Motor neuron (in vitro differentiated cells): ENCODE results near the gene TOMM40. TPM values are rescaled to one million over a fixed set of nuclear protein-coding genes. Genes with fewer than 3 reads are reported as not detected.

Experiments used
- ATAC-seq, 8 experiments: fragments of 200-7000 bp; cut with Tn5 transposase; replicated peaks in 6 of 8; 2 replicates each; pipeline ENCODE4 v1.8.0; 2021; ENCODE audit warnings: mild to moderate bottlenecking in 8 of 8, moderate library complexity in 8 of 8
- H3K27ac ChIP-seq, 2 donors: fragments of 250-450 bp; sonication (Bioruptor Pico); 2 replicates each; pipeline ENCODE4 v1.9.0; 2021; ENCODE audit warnings: antibody characterized with exemption in 2 of 2, mild to moderate bottlenecking in 2 of 2, moderate library complexity in 1 of 2
- H3K4me1 ChIP-seq, 2 donors: fragments of 250-450 bp; sonication (Bioruptor Pico); replicated peaks in 1 of 2; 2 replicates each; pipeline ENCODE4 v1.6.1; 2021; ENCODE audit warnings: antibody characterized with exemption in 2 of 2, mild to moderate bottlenecking in 2 of 2, moderate library complexity in 1 of 2
- H3K4me3 ChIP-seq, 5 donors: fragments of 250-450 bp; sonication (Bioruptor Pico); 2 replicates each; pipeline ENCODE4 v1.9.0; 2021; ENCODE audit warnings: antibody characterized with exemption in 5 of 5, mild to moderate bottlenecking in 5 of 5, moderate library complexity in 4 of 5
- WGBS, 10 experiments: fragments of 450-650 bp; shearing (Covaris generic); methylation state at CpG; one replicate each; pipeline ENCODE4 v1.0.0; 2022; 5-methylcytosine and 5-hydroxymethylcytosine counted together
- in situ Hi-C, 9 experiments: fragments of 400-800 bp; cut with MboI; loops; one replicate each; pipeline ENCODE4 v1.15.0; 2021; ENCODE audit warnings: low sequenced_read_pairs in 9 of 9, low pct_unique_long_range_greater_than_20kb in 2 of 9; ENCODE audit not compliant: unreplicated experiment in 9 of 9
- total RNA-seq, 8 experiments: library from RNA; unstranded; fragments of 300-600 nt; gene quantifications; 2 replicates each; pipeline versions ENCODE4 v1.2.3 to v1.2.4, GENCODE V29; 2022

TOMM40 gene
- total RNA-seq, result 100 to 1,000 TPM in 1 of 8 experiments, 10 to 100 TPM in 7; 30.9 to 141 (median 58.9) TPM

- WGBS, 10 experiments, result 0% methylated on average over 1 to 6 of the region's 81 CpGs; no CpG with 5 or more reads in 6 of the 10 experiments
- peak within 1 kb of the TSS; percentile 71 to 89 (median 79) for H3K4me3 ChIP-seq
- in situ Hi-C loops, result no loop called here
- peak within 1 kb of the TSS; percentile 83 to 93 for H3K27ac ChIP-seq
- ATAC-seq, result peak in 6 of 8 experiments; percentile 72 to 78 (median 76)
- H3K4me1 ChIP-seq, result peaks cover 7 to 12% of the 10 kb centered on the region in 2 donors
Observed at GRCh38 chr19:44891016-44891882, at the start of gene TOMM40. Gene TOMM40, plus strand, starts transcription at chr19:44891254. Its CDS starts 162 bp downstream, at chr19:44891416.

GRCh38 chr19:44845286-44845611 lies 45.8 kb upstream of the TOMM40 start:
- peaks cover 12 to 16% of the 10 kb centered on the region in 2 donors for H3K4me1 ChIP-seq
- peak overlapping the region in 4 of 5 donors; percentile 92 to 97 (median 95) for H3K4me3 ChIP-seq
- no peak for ATAC-seq
- 5 to 26% (median 12%) methylated on average over 2 to 8 of the region's 12 CpGs; no CpG with 5 or more reads in 3 of the 10 experiments for WGBS, 10 experiments
- no peak overlapping the region for H3K27ac ChIP-seq
- in situ Hi-C loops, result loop anchor here in 1 of 9 experiments (10.0 to 25.0 kb wide), 2 partner anchors 50 to 283 kb away; no protein-coding TSS in a partner anchor

GRCh38 chr19:44845612-44846454 lies 45.2 kb upstream of the TOMM40 start, which contains the start of gene NECTIN2:
Gene NECTIN2, plus strand, starts transcription at chr19:44846297. Its CDS starts 229 bp downstream, at chr19:44846526.
- in situ Hi-C loops, result loop anchor here in 1 of 9 experiments (10.0 to 25.0 kb wide), 2 partner anchors 51 to 284 kb away; no protein-coding TSS in a partner anchor
- Histone ChIP-seq H3K27ac (peak within 1 kb of the TSS; percentile 82 to 91), H3K4me3 (peak within 1 kb of the TSS; percentile 92 to 99 (median 97)), H3K4me1 (peaks cover 12 to 20% of the 10 kb centered on the region in 2 donors)
- 0% methylated on average over 1 to 10 of the region's 67 CpGs; no CpG with 5 or more reads in 3 of the 10 experiments for WGBS, 10 experiments
- peak; percentile 55 to 73 (median 68) for ATAC-seq

GRCh38 chr19:44846455-44847143 lies 44.5 kb upstream of the TOMM40 start:
- no peak for ATAC-seq
- Histone ChIP-seq H3K4me3 (peak overlapping the region; percentile 92 to 99 (median 97)), H3K4me1 (peaks cover 12 to 22% of the 10 kb centered on the region in 2 donors), H3K27ac (peak overlapping the region; percentile 82 to 91)
- 0% methylated on average over 2 of the region's 51 CpGs; no CpG with 5 or more reads in 9 of the 10 experiments for WGBS, 10 experiments
- in situ Hi-C loops, result loop anchor here in 1 of 9 experiments (10.0 to 25.0 kb wide), 2 partner anchors 52 to 284 kb away; no protein-coding TSS in a partner anchor

- peak overlapping the region; percentile 92 to 99 (median 97) for H3K4me3 ChIP-seq
- peak; percentile 2 to 11 (median 8) for ATAC-seq
- 0 to 3% (median 0%) methylated on average over 2 to 8 of the region's 47 CpGs; no CpG with 5 or more reads in 5 of the 10 experiments for WGBS, 10 experiments
- peaks cover 12 to 22% of the 10 kb centered on the region in 2 donors for H3K4me1 ChIP-seq
- H3K27ac ChIP-seq, result peak overlapping the region; percentile 82 to 91
- in situ Hi-C loops, result loop anchor here in 1 of 9 experiments (10.0 to 25.0 kb wide), 2 partner anchors 53 to 285 kb away; no protein-coding TSS in a partner anchor
Observed at GRCh38 chr19:44847144-44848035, 43.7 kb upstream of the TOMM40 start.

- peak in 4 of 8 experiments; percentile 0 to 2 (median 0) for ATAC-seq
- Histone ChIP-seq H3K27ac (peak overlapping the region; percentile 50 to 91), H3K4me1 (peaks cover 12 to 22% of the 10 kb centered on the region in 2 donors), H3K4me3 (peak overlapping the region; percentile 92 to 99 (median 97))
- in situ Hi-C loops, result loop anchor here in 1 of 9 experiments (10.0 to 25.0 kb wide), 2 partner anchors 53 to 286 kb away; no protein-coding TSS in a partner anchor
- 0 to 20% (median 5%) methylated on average over 1 to 6 of the region's 19 CpGs; no CpG with 5 or more reads in 6 of the 10 experiments for WGBS, 10 experiments
Observed at GRCh38 chr19:44848036-44848811, 42.8 kb upstream of the TOMM40 start.

GRCh38 chr19:44848812-44849447 lies 42.1 kb upstream of the TOMM40 start:
- in situ Hi-C loops, result loop anchor here in 1 of 9 experiments (10.0 to 25.0 kb wide), 2 partner anchors 54 to 287 kb away; no protein-coding TSS in a partner anchor
- H3K27ac ChIP-seq, result peak overlapping the region; percentile 50 to 91
- peak in 4 of 8 experiments; percentile 2 to 11 (median 8) for ATAC-seq
- H3K4me3 ChIP-seq, result peak overlapping the region; percentile 92 to 99 (median 97)
- peaks cover 12 to 22% of the 10 kb centered on the region in 2 donors for H3K4me1 ChIP-seq
- WGBS, 10 experiments, result 0 to 53% methylated on average over 2 to 3 of the region's 18 CpGs; no CpG with 5 or more reads in 8 of the 10 experiments

- in situ Hi-C loops, result no loop called here
- Histone ChIP-seq H3K4me1 (peaks cover 12 to 22% of the 10 kb centered on the region in 2 donors), H3K4me3 (no peak overlapping the region), H3K27ac (peak overlapping the region in 1 of 2 donors; percentile 67)
- no peak for ATAC-seq
- no CpG with 5 or more reads among the region's 8 CpGs for WGBS, 10 experiments
Observed at GRCh38 chr19:44850641-44851109, 40.4 kb upstream of the TOMM40 start.

GRCh38 chr19:44851427-44851826 lies 39.6 kb upstream of the TOMM40 start:
- H3K4me3 ChIP-seq, result no peak overlapping the region
- H3K4me1 ChIP-seq, result peaks cover 12 to 22% of the 10 kb centered on the region in 2 donors
- H3K27ac ChIP-seq, result peak overlapping the region in 1 of 2 donors; percentile 67
- 40% methylated on average over 1 of the region's 2 CpGs; no CpG with 5 or more reads in 9 of the 10 experiments for WGBS, 10 experiments
- ATAC-seq, result no peak
- in situ Hi-C loops, result no loop called here

- Histone ChIP-seq H3K4me1 (peaks cover 0 to 3% of the 10 kb centered on the region in 2 donors), H3K4me3 (no peak overlapping the region), H3K27ac (no peak overlapping the region)
- in situ Hi-C loops, result no loop called here
- WGBS, 10 experiments, result 33 to 100% (median 88%) methylated on average over 1 of the region's 1 CpG; no CpG with 5 or more reads in 7 of the 10 experiments
- ATAC-seq, result no peak
Observed at GRCh38 chr19:44855606-44856005, 35.4 kb upstream of the TOMM40 start.
